GM19455 (cell line): ENCODE results near the gene BTAF1.
A peak's percentile ranks its signal among the peaks of the same experiment; 100 is the strongest.
"Not testable (repeated sequence)": the region's sequence is repeated elsewhere in the genome, so short reads cannot be mapped to it uniquely, and the experiment has no call there.

ENCODE experiments used
- ATAC-seq: cut with Tn5 transposase; IDR thresholded peaks from one replicate; pipeline ENCODE4 v1.9.1; 2021; ENCODE audit not compliant: unreplicated experiment

BTAF1 gene

DNA sequence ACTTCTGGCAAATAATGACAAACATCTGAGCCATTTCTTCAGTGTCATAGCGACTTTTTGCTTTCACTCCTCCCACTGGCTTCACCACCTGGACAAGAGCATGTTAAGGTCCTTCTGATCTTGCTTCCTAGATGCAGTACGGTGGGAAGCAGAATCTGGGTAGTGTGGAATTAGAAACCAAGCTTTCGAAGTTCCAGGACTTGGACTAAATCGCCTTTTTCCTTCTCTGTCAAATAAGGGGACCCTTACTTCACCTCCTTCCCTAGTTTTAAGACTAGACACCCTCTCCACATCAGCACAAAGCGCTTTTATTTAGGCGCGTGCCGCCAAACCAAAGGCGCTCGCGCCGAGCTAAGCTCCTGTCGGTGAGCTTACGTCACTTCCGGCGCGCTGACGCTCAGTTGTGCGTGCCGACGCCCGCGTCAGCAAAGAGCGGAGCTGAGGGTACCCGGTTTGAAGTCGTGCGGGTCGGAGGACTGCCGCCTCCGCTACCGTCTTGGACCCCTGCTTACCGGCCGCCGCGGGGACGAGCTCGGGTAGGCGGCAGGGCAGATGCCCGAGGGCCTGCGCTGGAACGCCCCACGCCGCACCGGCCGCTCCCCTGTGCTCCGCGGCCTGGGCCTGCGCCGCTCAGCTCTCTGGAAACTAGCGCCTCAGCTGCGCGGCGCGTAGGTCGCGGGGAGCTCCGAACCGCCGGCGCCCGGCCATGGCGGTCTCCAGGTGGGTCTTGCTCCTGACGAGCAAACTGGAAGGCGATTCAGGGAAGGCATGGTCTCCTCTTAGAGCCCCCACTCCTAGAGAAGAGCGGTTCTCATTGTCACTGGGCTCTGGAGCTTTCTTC lies at the start of gene BTAF1:
Gene BTAF1 (plus strand): TSS at position 400 of the 841 bp plus-strand sequence. CDS start 307 bp downstream, at position 707.
- peak; percentile 98 for ATAC-seq

DNA sequence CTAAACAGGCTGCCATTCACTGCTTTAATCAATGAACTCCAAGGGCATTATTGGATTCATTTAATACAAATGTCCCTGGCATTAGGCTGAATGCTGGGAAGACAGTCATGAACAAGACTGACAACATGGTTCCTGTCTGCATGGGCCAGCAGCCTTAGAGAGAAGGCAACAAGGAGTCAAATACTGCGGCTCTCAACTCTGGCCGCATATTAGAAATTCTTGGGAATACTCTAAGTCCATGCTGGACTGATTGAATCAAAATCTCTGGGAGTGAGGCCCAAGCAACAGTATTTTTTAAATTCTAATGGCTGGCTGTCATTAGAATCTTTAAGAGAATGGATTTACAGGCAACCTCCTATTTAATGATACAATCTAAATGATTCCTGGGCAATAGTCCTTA lies 48.4 kb upstream of the BTAF1 start:
- no peak for ATAC-seq

- no peak for ATAC-seq
These were observed 47.8 kb upstream of the BTAF1 start for GRCh38 chr10:91875779-91876178.

DNA sequence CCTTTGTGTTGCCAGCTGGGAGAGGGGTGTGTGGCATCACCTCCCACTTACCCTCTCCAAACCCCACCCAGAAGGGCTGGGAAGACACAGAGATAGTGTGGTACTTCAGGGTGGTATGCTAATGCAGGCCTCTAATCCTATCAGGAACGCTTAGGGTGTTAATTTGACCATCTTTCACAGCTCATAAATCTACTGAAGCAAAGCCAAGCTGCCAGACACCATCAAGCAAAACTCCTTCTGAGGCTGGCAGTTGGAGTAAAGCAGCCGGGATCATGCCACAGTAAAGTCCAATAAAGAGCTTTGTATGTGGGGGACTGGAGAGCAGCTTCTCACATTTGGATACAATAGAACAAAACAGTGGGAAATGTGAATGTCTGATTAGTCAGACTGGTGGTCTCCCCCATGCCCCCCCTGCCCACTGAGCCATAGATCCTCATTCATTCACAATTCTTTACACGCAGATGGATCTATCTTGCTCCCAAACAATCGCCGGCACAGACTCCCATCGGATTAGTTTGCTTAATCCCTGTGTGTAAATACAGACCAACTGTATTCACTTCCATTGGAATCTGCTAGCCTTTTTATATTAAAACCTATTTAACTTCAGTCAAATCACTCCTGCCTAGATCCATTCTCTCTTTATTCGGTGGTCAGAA lies 43.9 kb upstream of the BTAF1 start:
- ATAC-seq, result no peak

GRCh38 chr10:91880310-91880709 lies 43.3 kb upstream of the BTAF1 start:
- ATAC-seq, result no peak

GRCh38 chr10:91883549-91884444 lies 39.8 kb upstream of the BTAF1 start:
- ATAC-seq, result no peak

GRCh38 chr10:91884536-91884935 lies 39.0 kb upstream of the BTAF1 start:
- ATAC-seq, result no peak

DNA sequence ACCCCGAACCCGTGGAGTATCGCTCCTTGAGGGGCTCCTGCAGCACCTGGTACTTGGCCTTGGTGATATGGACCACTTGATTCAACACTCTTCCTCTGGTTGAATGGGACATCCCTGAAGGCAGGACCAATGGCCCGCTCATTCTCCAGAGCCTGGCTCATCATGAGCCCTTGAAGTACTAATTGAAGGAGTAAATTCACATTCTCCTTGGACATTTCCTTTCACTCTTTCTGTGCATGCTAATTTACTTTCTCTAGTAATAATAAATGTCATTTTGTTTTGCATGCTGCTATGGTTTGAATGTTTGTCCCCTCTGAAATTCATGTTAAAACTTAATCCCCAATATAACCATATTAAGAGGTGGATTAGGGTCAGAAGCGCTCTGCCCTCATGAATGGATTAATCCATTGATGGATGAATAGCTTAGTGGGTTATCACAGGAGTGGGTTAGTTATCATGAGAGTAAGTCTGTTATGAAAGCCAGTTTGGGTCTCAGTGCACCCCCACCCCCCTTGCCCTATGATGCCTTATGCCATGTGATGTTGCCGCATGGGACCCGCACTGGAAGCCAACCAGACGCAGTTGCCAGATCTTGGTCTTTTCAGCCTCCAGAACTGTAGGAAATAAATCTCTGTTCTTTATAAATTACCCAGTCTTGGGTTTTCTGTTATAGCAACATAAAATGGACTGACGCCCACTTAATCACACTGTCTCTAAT lies 38.0 kb upstream of the BTAF1 start:
- no peak for ATAC-seq

DNA sequence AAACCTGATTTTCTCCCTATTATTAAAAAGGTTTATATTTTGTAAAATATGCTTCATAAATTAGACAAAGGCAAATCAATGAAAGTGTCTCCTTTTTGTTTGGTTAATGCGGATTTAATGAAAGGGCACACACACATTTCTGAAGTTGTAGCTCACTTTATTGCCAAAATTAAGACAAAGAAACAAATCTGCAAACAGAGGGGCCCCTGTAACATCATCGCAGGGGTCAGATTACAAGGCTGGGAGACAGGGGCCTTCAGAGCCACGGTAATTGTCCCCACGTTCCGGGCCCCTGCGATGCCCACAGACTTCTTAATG lies 36.7 kb upstream of the BTAF1 start:
- ATAC-seq, result no peak

- no peak for ATAC-seq
These were observed 36.1 kb upstream of the BTAF1 start for GRCh38 chr10:91887272-91888076.

DNA sequence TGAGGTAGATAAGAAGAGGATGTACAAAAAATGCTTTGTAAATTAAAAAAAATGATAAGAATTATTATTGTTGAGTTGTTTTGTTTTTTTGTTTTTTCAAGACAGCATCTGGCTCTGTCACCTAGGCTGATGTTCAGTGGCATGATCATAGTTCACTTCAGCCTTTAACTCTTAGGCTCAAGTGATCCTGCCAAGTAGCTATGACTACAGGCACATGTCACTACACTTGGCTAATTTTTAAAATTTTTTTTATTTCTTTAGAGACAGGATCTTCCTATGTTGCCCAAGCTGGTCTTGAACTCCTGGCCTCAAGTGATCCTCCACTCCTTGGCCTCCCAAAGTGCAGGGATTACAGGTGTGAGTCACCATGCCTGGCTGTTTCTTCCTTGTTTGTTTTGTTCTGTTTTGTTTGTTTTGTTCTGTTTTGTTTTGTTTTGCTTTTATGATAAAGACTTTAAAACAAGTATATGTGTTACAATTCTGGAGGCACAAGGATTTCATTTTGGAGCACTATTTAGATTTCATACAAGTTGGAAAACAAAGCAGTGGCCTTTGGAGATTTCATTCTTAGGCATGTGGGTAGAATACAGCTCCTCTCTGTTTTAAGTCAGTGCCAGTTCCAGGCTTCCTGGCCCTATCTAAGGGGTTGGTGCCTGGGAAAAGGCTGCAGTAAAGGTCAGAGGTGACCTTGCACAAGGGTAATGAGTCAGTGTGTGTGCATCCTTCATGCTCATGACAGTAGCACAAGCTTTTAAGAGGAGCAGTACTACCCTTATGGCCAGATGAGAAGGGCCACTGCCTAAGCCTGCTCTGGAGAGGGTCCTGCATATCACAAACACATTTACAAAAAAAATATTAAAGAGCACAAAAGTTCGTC lies 32.2 kb upstream of the BTAF1 start:
- ATAC-seq, result no peak

- no peak for ATAC-seq
These were observed 30.5 kb upstream of the BTAF1 start for GRCh38 chr10:91893051-91893450.

- not testable (repeated sequence) for ATAC-seq
These were observed 29.3 kb upstream of the BTAF1 start for GRCh38 chr10:91894261-91894685.

- ATAC-seq, result no peak
These were observed 27.3 kb upstream of the BTAF1 start for GRCh38 chr10:91896212-91896756.

- no peak for ATAC-seq
These were observed 26.1 kb upstream of the BTAF1 start for GRCh38 chr10:91897421-91897820.

- ATAC-seq, result no peak
These were observed 21.5 kb upstream of the BTAF1 start for GRCh38 chr10:91901784-91902677.

GRCh38 chr10:91907033-91907594 lies 16.5 kb upstream of the BTAF1 start:
- ATAC-seq, result no peak
